Measurements from ENCODE around the gene PLPPR1.

DNA sequence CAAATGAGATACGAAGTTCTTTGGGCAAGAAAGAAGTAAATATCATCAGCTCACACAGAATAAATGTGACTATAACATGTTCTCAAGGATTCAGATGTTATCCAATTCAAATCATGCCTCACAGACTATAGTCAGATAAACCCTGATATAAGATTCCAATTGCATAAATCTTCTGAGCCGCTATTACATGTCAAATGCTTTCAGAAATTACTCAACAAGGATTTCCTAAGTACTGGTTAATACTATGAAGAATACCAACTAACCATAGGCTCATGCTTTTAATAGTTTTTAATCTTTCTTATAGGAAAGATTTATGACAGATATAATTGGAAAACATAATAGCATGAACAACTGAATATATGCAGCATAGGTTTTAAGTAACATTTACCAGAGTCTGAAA, 282.7 kb downstream of the PLPPR1 start:
- TF ChIP-seq POLR2A (IDR thresholded peaks at IDR 0.05) = no peak
- no peak for TF ChIP-seq CTCF (IDR thresholded peaks at IDR 0.05)
- TF ChIP-seq EP300 (IDR thresholded peaks at IDR 0.05) = no peak

Data from gastroesophageal sphincter (tissue), 3 donors.